Glomerular visceral epithelial cell (primary cell): ENCODE measurements around the gene DIS3L2.
A peak's percentile ranks its signal among the peaks of the same experiment; 100 is the strongest.
"Not testable (repeated sequence)": the region's sequence is repeated elsewhere in the genome, so short reads cannot be mapped to it uniquely, and the experiment has no call there.

Source experiments
- DNase-seq: peaks from one replicate; pipeline ENCODE4 v3.0.0-alpha.2; 2016; ENCODE audit errors: extremely low spot score

Gene DIS3L2

DNA sequence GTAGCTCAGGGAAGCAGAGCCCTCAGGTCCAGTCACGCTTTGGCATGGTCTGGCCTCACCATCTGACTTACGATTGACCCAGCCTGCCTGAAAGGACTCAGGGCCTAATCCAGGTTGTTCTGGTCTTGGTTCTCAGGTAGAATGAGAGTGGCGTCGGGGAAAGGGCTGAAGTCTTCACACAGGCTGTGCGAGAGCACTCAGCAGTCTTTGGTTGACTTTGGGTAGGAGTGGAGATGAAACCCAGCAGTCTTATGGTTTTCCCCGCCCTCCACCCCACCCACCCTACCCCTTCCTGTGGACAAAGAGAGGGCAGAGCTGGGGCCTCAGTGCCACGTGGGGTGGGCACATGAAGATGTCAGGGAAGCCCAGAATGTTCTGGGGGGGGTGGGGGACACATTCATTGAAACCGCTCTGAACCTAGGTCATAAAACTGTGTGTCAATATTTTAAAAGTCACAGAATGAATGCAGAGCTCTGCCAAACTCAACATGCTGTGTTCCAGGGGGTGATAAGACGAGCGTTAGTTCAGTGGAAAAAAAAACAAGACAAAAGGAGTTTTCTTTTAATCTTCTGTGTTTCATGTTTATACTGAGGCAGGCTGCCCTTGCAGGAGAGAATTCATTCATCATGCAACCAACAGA, 358.4 kb downstream of the DIS3L2 start:
- no peak for DNase-seq

- no peak for DNase-seq
Observed at GRCh38 chr2:232320443-232320803, 358.9 kb downstream of the DIS3L2 start.

DNA sequence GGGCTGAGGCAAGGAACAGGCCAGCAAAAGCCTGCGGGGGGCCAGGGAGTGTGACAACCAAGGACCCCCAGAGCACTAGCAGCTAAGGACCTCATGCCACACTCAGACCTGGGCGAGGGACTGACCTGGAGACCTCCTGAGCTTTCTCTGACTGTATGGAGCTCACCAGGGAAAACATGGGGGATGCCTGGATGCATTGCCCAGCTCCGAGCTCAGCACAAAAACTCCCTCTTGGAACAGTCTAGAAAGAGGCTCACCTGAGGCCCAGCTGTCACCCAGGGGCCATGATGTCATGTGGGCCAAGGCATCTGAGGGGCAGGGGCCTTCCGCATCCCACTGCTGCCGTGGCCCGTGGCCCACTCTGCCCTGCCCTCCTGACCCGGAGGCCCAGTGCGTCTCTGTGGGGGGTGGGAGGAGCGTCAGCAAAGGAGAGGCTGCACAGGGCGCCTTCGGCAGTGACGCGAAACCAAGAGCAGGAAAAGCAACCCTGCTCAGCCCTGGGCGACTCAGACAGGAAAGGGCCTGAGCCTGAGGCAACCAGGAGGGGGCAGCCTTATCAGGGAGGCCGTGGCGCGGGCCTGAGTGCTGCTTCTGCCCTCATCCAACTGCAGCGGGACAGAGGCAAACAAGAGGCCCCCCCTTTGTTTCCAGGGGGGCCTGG, 359.8 kb downstream of the DIS3L2 start:
- no peak for DNase-seq

- no peak for DNase-seq
Observed at GRCh38 chr2:232321817-232322559, 360.5 kb downstream of the DIS3L2 start.

- DNase-seq = no peak
Observed at GRCh38 chr2:232322560-232323327, 361.2 kb downstream of the DIS3L2 start.

DNA sequence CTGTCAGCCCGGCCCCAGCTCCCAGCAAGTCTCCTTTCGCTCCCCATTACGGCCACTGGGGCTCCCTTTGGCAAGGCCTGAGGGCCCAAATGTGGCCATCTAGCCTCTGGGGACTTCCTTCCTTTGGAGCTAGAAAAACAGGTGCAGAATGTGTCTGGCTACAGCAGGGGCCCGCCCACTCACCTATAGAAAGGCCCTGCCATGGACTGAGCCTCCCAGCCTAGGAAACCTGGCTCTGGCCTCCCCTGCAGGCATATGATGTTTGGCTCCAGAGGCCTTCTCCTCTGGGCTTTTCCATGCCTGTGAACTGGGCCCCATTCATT, 361.8 kb downstream of the DIS3L2 start:
- DNase-seq = no peak

DNA sequence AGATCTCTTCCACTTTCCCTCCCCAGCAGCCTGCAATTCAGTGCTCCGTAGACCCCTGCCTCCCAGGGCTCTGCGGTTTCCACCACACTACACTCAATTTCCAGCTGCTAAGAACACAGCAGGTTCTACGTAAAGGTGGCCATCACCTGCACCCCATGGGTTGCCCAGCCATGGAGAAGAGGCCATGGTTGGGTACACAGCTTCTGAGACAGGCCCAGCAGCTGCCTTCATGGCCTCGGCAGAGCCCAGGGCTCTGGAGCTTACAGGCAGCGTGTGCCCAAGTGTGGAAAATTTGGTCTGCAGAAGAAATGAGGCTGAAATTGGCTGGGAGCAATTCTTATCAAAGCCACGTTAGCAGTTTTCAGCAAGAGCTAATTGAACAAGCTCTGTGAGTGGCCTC, 362.5 kb downstream of the DIS3L2 start:
- DNase-seq = not testable (repeated sequence)

DNA sequence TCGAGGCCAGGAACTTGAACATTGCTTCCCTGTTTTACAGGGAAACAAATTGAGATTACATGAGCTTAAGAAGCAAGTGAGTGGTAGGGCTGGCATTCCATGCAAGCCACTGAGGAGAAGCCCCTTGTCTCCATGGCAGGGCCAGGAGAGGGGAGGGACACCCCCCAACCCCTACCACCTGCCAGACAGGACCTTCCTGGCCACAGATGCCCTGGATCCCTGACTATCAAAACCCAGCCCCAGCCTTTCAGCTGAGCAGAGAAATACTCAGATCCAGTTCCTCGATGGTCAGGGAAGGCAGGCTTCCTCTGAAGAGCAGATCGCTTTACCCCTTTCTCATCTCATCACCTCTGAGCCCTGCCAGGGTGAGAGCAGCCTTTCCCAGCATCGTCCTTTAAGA, 363.3 kb downstream of the DIS3L2 start:
- no peak for DNase-seq

GRCh38 chr2:232325324-232326273, 364.1 kb downstream of the DIS3L2 start:
- DNase-seq = peak; percentile 52

- DNase-seq = not testable (repeated sequence)
Observed at GRCh38 chr2:232326274-232327104, 365.0 kb downstream of the DIS3L2 start.

- DNase-seq = peak; percentile 72
Observed at GRCh38 chr2:232327105-232328031, 365.9 kb downstream of the DIS3L2 start.

GRCh38 chr2:232328032-232328422, 366.5 kb downstream of the DIS3L2 start:
- no peak for DNase-seq

- DNase-seq = no peak
Observed at GRCh38 chr2:232328516-232329460, 367.3 kb downstream of the DIS3L2 start.

- DNase-seq = no peak
Observed at GRCh38 chr2:232329716-232330067, 368.2 kb downstream of the DIS3L2 start.

DNA sequence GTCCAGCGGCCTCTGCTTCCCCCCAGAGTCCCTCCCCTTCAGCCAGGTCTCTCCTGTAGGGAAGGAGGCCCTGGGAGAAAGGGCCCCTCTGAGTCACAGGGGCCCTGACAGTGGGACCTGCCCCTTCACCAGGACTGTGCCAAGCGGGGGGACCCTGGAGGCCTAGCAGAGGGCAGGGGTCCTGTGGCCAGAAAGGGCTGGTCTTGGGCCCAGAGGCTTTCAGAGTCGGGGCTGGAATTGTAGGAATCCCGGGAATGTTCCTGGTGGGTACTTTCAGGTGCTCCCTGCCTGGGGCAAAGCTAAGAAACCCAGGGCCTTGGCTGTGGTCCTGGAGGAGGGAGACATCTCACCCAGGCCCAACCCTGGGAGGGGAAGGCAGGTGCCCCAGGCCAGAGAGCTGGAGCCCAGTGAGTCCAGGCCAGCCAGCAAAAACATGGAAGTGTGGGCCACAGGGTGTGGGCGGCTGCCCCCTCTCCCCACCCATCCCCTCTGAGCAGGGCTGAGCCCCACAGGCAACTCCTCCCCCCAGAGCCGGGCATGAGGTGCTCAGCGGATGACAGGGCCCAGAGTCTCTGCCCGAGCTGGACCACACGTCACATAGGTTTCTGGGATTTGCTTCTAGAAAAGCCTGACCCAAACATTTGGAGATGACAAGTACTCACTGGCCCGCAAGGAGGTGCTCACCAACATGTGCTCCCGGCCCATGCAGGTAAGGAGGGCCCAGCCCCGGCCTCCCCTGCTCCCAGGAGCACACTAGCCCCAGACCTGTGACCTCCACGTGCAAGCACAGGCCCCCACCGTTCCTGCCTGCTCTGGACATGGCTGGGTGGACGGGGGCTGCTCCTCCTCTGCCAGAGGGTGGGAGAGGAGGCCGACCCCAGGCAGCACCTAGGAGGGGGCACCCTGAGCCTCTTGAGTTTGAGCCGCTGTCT, 368.8 kb downstream of the DIS3L2 start:
- DNase-seq = no peak

DNA sequence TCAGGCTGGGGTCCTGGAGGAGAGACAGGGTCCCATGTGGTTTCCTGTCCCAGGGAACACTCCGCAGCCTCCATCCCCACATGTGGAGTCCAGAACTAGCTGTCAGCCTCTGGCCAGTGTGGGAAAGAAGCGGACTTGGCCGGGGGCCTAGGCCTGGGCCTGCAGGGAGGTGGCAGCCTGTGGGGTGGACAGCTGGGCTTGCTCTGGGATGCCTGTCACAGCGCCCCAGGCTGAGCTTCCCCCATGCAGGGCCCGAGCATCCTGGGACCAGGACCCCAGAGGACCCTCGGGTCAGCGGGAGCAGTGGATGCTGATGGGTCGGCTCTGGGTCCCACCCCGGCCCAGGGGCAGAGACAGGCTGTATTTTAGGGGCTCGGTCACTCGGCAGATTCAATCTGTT, 369.5 kb downstream of the DIS3L2 start:
- not testable (repeated sequence) for DNase-seq

GRCh38 chr2:232331641-232332040, 370.1 kb downstream of the DIS3L2 start:
- DNase-seq = not testable (repeated sequence)
